NCI-H345 treated with DMSO at 0.1 percent for 48 hours (cell line): ENCODE measurements around the gene PLA2G10.
"Not testable (repeated sequence)": the region's sequence is repeated elsewhere in the genome, so short reads cannot be mapped to it uniquely, and the experiment has no call there.

Source experiments
- DNase-seq: peaks from one replicate; lab custom pipeline; 2025; ENCODE audit not compliant: unreplicated experiment; lab: John Stamatoyannopoulos, UW

Gene PLA2G10

DNA sequence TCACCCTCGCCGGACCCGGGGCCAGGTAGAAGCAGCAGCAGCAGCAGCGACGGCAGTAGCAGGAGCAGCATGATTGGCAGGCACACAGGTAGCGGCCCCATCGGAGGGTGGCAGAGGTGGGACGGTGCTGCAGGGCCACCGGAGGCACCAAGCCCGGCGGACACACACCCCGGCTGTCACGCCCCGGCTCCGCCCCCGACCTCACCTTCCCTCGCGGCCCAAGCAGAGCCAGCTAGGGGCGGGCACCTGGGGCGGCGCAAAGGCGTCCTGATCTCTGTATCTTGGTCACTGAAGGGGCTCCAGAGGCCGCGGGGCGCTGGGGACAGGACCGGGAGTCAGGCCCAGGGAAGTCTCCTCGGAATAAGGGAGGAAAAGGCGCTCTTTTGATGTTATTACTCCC, at the start of gene PLA2G10:
PLA2G10 (minus strand) TSS at position 180 of the 400 bp plus-strand sequence; CDS start at position 101, 79 bp downstream.
- not testable (repeated sequence) for DNase-seq

DNA sequence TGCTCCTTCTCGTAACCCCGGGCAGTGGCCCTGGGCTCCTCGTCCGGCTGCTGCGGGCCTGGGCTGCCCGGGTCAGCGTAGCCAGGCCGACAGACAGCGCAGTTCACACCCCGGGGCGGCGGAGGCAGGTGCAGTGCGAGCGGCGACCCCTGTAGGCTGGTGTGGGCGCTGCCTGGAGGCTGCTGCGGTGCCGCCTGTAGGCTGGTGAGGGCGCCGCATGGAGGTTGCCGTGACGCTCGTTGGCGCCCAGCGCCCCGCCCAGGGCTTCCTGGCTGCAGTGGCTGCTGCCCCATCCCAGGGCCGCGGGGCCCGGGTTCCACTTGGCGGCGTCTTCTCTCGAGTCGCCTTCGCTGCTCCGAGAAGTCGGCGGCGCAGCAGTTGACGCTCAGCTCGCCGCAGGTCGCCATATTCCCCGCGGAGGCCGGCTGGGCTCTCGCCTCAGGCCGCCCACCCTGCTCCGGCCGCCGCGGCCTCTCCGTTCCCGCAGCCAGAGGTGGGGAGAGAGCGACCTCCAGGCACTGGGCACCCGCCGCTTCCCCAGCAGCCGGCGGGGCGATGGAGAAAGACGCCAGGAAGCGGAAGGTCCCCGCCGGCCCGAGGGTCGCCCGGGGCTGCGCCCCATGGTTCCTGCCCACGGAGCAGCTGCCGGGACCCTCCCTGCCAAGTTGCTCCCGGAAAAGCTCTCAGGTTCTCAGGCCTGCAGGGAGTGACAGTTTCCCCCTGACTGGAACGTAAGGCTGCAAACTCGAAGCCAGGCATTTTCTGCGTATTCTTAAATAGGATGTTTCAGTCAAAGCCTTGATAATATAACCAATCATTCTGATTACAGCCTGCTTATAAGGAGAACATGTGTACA, 48.4 kb upstream of the PLA2G10 start, which contains the start of gene NPIPA2:
NPIPA2 (plus strand) TSS at position 261 of the 856 bp plus-strand sequence. CDS start 5,533 bp downstream, outside the sequence.
- DNase-seq = not testable (repeated sequence)

- not testable (repeated sequence) for DNase-seq
These were observed 47.7 kb upstream of the PLA2G10 start for GRCh38 chr16:14741794-14742193.

DNA sequence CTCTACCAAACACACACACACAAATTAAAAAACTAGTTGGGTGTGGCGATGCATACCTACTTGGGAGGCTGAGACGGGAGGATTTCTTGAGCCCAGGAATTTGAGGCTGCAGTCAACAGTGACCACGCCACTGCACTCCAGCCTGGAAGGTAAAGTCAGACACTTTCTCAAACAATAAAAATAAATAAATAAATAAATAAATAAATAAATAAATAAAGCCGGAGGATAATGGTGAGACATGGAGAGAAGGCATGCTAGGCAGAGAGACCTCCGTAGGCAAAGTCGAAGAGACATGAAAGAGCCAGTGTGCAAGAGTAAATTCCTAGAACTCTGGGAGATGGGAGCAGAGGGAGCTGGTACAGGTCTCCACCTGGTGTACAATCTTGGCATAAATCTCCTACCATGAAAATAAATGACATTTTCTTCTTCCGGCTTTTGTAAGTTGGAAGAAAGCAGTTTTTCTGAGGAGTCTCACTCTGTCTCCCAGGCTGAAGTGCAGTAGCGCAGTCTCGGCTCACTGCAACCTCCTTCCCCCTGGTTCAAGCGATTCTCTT, 46.8 kb upstream of the PLA2G10 start:
- not testable (repeated sequence) for DNase-seq

- DNase-seq = not testable (repeated sequence)
These were observed 39.1 kb upstream of the PLA2G10 start for GRCh38 chr16:14733233-14733632.

DNA sequence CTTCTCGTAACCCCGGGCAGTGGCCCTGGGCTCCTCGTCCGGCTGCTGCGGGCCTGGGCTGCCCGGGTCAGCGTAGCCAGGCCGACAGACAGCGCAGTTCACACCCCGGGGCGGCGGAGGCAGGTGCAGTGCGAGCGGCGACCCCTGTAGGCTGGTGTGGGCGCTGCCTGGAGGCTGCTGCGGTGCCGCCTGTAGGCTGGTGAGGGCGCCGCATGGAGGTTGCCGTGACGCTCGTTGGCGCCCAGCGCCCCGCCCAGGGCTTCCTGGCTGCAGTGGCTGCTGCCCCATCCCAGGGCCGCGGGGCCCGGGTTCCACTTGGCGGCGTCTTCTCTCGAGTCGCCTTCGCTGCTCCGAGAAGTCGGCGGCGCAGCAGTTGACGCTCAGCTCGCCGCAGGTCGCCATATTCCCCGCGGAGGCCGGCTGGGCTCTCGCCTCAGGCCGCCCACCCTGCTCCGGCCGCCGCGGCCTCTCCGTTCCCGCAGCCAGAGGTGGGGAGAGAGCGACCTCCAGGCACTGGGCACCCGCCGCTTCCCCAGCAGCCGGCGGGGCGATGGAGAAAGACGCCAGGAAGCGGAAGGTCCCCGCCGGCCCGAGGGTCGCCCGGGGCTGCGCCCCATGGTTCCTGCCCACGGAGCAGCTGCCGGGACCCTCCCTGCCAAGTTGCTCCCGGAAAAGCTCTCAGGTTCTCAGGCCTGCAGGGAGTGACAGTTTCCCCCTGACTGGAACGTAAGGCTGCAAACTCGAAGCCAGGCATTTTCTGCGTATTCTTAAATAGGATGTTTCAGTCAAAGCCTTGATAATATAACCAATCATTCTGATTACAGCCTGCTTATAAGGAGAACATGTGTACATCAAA, 9.3 kb upstream of the PLA2G10 start, which contains the start of gene NPIPA3:
NPIPA3 (plus strand) TSS at position 256 of the 856 bp plus-strand sequence. CDS start 5,533 bp downstream, outside the sequence.
- not testable (repeated sequence) for DNase-seq

DNA sequence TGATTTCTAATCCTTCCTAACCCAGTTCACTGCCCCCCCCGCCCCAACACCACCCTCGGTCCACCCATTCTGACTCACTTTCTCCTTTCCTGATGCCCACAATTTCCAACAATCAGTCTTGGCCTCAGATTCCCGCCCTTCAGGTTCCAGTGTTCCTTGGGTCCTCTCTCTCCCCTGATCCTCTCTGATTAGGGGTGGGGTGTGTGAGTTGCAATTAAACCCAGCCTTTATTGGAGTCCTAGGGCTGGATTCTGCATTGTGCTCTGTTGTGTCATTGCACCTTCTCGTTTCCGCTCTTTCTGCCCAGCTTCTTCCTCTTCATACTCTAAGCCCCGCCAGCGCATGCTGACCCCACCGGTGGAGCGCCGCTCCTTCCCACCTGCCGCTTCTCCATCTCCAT, 8.6 kb upstream of the PLA2G10 start:
- DNase-seq = not testable (repeated sequence)

GRCh38 chr16:14701859-14702258, 7.8 kb upstream of the PLA2G10 start:
- not testable (repeated sequence) for DNase-seq

GRCh38 chr16:14685870-14686793, 8.0 kb downstream of the PLA2G10 start:
- DNase-seq = not testable (repeated sequence)

GRCh38 chr16:14682121-14682520, 12.0 kb downstream of the PLA2G10 start:
- DNase-seq = no peak

DNA sequence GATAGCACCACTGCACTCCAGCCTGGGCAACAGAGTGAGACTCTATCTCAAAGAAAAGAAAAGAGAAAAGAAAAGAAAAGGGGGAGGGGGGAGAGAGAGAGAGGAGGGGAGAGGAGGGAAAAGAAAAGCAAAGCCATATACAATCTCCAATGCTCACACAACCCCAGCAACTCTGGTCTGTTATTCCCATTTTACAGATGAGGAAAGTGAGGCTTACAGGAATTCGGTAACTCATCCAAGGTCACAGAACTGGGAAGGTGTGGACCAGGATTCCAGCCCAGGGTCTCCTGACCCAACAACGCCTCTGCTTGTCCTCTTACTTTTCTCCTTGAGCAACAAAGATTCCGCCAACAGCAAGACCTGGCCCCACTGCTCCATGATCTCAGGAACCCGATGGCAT, 13.0 kb downstream of the PLA2G10 start:
- DNase-seq = no peak

DNA sequence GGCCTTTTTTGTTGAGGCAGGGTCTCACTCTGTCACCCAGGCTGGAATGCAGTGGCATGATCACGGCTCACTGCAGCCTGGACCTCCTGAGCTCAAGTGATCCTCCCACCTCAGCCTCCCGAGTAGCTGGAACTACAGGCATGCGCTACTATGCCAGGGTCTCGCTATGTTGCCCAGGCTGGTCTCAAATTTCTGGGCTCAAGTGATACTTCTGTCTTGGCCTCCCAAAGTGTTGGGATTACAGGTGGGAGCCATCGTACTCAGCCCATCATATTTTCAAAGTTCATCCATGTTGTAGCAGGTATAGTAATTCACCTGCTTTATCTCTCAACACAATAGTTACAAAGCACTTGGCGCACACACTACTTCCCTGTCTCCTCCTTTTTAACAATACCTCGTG, 13.7 kb downstream of the PLA2G10 start:
- not testable (repeated sequence) for DNase-seq

DNA sequence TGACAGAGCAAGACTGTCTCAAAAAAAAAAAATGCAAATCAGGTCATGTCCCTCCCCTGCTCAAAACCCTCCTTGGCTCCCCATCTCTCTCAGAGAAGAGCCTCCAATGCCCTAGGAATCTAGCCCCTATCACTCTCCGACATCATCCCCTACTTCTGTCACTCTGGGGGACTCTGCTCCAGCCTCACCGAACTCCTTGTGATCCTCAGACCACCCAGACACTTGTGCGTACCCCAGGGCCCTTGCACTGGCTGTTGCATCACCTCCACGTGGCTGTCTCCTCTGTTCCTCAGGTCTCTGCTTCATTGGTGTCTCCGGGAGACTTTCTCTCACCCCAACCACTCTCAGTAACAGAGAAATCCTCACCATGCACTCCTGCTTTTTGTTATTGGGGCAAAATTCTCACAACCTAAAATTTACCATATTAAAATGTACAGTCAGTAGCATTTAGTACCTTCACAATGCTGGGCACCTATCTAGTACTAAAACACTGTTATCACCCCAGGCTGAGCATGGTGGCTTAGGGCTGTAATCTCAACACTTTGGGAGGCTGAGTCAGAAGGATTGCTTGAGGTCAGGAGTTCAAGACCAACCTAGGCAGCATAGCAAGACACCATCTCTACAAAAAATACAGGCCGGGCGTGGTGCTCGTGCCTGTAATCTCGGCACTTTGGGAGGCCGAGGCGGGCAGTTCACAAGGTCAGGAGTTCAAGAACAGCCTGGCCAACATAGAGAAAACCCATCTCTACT, 15.2 kb downstream of the PLA2G10 start:
- no peak for DNase-seq

DNA sequence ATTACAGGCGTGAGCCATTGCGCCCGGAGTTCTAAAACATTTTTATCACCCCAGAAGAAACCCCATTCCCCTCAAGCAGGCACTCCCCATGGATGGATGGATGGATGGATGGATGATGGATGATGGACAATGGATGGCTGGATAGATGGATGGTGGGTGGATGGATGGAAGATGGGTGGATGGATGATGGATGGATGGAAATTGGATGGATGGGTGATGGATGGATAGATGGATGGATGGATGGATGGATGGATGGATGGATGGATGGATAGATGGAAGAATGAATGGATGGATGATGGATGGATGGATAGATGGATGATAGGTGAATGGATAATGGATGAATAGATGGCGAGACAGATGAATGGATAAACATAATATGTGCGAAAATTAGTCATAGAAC, 16.5 kb downstream of the PLA2G10 start:
- no peak for DNase-seq

- no peak for DNase-seq
These were observed 17.5 kb downstream of the PLA2G10 start for GRCh38 chr16:14676633-14677032.

- no peak for DNase-seq
These were observed 21.6 kb downstream of the PLA2G10 start for GRCh38 chr16:14672403-14672971.

DNA sequence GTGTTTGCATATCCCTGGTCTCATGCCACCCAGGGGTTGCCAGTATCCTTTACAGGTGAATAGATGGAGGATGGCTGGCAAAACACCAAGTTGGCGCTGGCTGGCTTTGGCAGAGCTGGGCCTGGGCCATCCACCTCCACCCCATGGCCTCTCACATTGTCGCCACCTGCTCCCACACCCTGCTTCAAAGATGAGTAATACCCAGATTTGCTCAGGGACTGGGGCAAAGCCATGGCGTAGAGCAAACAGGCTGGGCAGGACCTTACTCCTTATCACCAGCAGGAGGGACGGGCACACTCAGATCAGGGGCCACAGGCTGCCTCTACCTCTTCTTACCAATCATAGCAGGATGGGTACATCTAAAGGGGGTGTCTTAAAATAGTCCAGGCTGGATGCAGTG, 24.3 kb downstream of the PLA2G10 start:
- no peak for DNase-seq

GRCh38 chr16:14668556-14669223, 25.4 kb downstream of the PLA2G10 start:
- no peak for DNase-seq
